DMS53 treated with DMSO at 0.1 percent for 48 hours (cell line): Measurements from ENCODE around the gene ENOPH1.

ENCODE experiments used
- DNase-seq: peaks from one replicate; lab custom pipeline; 2025; ENCODE audit not compliant: unreplicated experiment; lab: John Stamatoyannopoulos, UW

The ENOPH1 gene

DNA sequence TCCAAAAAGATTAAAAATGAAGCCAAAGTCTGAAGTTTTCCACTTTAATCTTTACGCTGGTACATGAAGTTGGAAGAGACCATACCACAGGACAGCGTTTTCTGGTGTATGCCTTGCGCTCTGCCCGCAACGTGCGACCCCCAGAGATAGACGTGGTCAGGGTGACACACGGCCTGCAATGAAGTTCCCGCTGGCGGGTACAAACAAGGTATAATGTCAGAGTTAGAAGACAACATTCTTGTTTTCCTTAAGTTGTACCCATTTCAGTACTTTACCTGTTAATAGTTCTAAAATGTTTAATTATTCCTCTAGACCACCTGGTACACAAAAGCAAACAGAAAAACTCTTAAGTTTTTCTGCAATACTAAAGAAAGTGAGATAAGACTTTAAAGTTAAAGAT, 4.9 kb upstream of the ENOPH1 start:
- DNase-seq: no peak

- peak; percentile 36 for DNase-seq
Observed at GRCh38 chr4:82428526-82428968, 1.8 kb upstream of the ENOPH1 start.

GRCh38 chr4:82428969-82429727, 1.2 kb upstream of the ENOPH1 start:
- DNase-seq: peak; percentile 54

GRCh38 chr4:82429728-82430192, 630 bp upstream of the ENOPH1 start:
- DNase-seq: peak; percentile 47

DNA sequence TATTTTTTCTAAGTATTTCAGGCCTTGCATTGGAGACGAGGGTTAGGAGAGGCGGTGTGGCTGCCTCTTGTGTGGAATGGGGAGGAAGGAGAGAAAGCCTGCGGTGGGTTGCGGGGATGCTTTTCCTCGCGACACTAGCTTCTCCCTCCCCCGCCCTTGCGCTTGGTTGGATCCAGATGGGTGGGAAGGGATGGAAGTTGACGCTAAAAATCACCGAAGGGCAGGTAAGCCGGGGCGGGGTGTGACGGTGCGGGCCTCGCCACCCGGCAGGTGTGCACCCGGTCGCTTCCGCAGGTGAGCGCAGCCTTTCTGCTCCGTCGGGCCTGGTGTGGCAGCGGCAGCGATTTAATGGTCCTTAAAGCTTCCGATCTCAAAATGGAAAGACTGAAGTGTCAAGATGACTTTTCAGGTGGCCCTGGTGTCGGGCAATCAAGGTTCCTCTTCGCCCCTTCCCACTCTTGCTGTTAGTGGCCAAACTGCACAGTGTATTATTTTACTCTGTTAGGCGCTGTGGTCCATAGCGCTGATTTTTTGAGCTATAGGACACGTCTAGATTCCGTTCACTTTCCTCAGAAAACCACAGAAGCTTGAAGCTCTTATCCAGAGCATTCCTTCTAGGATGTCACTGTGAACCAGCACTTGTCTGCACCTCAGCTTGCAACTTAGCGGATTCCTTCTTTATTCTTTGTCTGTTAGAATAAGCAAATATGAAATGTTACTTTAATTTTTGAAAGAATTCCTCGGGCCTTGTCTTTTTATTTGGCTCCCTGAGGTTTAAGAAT, 765 bp downstream of the ENOPH1 start:
- peak; percentile 36 for DNase-seq

DNA sequence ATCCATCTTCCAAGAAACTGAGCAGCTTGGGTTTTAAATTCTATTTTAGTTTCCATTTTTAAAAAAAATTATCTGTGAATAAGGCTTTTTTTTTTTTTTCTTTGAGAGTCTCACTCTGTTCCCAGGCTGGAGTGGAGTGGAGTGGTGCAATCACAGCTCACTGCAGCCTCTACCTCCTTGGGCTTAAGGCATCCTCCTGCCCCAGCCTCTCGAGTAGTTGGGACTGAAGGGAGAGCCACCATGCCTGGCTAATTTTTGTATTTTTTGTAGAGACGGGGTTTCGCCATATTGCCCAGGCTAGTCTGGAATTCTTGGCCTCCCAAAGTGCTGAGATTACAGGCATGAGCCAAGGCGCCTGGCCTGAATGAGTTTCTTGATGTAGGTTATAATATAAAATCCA, 1.4 kb downstream of the ENOPH1 start:
- DNase-seq: no peak

GRCh38 chr4:82432596-82432995, 2.2 kb downstream of the ENOPH1 start:
- DNase-seq: no peak

DNA sequence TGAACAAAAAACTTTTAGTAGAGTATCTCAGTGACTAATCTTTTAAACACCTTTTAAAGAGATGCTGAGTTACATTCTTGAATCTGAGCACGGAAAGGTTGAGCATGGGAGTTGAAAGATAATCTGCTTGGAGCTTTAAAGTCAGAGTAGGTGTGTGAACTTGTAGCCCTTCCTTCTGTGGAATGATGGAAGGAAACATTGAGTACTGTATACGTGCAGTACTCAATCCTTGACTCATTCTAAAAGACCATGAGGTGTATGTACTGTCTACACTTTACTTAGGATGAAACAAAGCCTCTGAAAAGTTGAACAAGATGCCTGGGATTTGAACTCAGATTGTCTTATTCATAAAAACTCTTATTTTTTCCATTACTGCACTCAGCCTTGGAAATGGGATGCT, 3.4 kb downstream of the ENOPH1 start:
- DNase-seq: no peak

DNA sequence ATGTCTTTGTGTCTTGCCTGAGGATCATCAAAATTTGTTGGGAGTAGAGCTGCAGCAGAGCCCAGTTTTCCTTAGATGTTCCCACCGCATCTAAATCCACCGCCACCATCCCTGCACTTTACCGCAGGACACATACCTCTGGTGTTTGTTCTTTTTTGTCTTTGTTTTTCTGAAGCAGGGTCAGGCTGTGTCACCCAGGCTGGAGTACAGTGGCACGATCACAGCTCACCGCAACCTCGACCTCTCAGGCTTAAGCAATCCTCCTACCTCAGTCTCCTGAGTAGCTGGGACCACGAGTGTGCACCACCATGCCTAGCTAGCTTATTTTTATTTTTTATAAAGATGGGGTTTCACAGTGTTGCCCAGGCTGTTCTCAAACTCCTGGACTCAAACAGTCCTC, 4.6 kb downstream of the ENOPH1 start:
- no peak for DNase-seq

DNA sequence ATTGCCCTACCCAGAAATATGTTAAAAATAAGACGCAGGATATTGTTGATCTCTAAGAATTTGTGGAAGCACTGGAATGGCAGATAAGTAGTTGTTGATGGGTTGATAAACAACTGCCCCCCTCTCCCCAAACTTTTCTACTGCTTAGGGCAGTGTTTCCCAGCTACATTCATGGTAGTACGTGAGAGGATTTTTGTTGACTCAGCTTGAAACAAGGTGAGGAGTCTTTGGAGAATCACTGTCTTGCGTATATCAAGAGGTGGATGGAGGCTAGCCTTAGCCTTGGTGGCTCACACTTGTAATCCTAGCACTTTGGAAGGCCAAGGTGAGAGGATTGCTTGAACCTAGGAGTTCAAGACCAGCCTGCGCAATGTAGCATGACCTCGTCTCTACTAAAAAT, 5.7 kb downstream of the ENOPH1 start:
- no peak for DNase-seq

DNA sequence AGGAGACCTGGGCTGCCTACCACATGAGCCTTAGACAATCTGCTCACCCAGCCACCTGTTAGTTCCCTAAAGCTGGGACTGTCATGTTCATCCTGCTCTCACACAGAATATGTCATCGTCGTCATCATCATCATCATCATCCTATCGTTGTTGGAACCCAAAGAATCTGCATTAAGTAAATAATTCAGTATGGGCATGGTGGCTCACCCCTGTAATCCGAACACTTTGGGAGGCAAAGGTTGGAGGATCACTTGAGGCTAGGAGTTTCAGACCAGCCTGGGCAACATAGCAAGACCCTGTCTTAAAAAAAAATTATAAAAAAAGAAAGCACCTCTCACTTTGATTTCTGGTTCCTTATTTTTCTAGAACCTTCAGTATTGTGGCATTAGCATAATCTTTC, 6.4 kb downstream of the ENOPH1 start:
- DNase-seq: no peak

- DNase-seq: no peak
Observed at GRCh38 chr4:82437285-82438005, 7.1 kb downstream of the ENOPH1 start.

DNA sequence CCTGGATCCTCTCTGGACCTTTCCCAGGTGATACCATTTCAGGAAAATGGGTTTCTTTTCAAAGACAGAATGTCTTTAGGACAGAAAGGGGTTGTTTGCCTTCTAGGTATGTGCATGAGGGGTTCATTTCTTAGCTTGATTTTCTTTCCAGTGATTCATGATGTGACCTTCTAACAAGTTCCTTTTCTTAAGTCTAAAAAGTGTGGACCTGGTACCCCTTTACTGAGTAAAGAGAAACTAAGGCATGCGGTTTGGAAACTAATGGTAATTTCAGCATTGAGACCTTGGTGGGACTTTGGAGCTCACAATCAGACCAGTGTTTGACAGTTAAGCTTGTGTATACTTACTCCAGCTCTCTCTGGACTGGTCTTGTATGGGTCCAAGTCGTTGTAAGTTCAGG, 8.7 kb downstream of the ENOPH1 start:
- no peak for DNase-seq

DNA sequence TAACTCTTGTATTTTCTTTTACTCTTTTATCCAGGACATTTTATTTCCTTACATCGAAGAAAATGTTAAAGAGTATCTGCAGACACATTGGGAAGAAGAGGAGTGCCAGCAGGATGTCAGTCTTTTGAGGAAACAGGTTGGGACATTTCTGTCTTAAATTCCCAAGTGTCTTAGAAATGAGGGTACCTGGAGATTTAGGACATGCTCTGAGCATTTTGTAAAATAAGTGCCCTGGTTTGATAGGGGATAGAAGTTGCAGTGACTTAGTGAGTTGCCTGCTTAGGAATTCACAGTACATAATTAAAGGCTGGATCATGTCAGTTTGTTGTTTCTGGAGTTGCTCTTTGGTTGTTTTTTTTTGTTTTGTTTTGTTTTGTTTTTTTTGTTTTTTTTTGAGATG, 17.5 kb downstream of the ENOPH1 start:
- DNase-seq: no peak

DNA sequence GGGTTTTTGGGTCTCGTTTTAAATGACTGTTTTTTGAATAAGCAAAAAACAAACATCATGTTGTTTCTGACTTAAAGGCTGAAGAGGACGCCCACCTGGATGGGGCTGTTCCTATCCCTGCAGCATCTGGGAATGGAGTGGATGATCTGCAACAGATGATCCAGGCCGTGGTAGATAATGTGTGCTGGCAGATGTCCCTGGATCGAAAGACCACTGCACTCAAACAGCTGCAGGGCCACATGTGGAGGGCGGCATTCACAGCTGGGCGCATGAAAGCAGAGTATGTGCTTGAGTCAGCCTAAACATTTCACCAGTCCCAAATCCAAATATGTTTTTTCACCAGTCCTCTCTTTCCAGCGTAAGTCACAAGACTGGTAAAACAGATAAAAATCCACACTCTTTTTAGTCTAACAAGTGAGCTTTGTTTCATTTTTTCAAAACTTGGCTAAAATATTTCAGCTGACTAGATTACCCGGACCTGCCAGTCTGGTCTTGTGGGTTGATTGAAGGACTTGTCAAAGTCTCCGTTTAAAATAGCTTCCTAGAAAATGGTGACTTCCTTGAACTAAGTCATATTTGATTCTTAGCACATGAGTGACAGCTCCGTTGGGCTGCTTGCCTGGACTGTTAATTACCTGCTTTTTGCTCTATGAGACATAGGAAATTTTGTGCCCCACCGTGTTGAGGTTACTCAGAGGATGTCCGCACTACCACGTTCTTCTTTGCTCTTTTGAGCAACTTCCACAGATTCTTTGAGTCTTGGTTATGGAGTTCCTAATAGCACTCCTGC, 20.8 kb downstream of the ENOPH1 start:
- DNase-seq: no peak

DNA sequence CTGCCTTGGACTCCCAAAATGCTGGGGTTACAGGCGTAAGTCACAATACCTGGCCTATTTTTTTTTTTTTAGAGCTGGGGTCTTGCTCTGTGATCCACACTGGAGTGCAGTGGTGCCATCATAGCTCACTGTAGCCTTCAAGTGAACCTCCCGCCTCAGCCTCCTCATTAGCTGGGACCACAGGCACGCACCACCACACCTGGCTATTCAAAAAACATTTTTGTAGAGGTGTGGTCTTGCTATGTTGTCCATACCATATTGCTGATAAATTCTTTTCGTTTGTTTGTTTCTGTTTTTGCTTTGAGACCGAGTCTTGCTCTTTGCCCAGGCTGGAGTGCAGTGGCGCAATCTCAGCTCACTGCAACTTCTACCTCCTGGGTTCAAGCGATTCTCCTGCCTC, 21.6 kb downstream of the ENOPH1 start:
- no peak for DNase-seq

GRCh38 chr4:82457266-82457665, 26.9 kb downstream of the ENOPH1 start:
- DNase-seq: no peak

GRCh38 chr4:82458729-82459128, 28.3 kb downstream of the ENOPH1 start:
- DNase-seq: no peak

- no peak for DNase-seq
Observed at GRCh38 chr4:82461710-82462109, 31.3 kb downstream of the ENOPH1 start.

DNA sequence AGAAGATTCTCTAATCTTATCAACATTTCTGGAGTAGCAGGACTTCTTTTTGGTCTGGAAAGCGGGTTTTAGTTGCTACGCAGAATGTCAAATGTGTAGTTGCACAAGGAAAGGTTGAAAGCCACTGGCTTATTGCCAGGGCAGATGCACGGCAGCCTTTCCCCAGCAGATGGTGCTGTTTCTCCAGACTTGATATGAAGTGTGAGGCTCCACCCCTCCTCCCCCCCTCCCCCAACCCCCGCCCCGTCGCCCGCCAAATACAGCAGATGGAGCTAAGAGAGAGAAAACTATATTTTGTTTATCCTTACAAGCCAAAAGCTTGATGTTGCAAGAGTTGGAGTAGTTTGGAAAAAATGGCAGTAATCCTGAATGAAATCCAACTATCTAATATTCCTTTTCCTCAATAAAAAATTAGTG, 32.0 kb downstream of the ENOPH1 start:
- DNase-seq: peak; percentile 43

- DNase-seq: no peak
Observed at GRCh38 chr4:82463221-82463620, 32.8 kb downstream of the ENOPH1 start.
